ENCODE data around the gene ADGRA1.
A peak's percentile ranks its signal among the peaks of the same experiment; 100 is the strongest.
"Not testable (repeated sequence)": the region's sequence is repeated elsewhere in the genome, so short reads cannot be mapped to it uniquely, and the experiment has no call there.

Gene ADGRA1

GRCh38 chr10:133097961-133098360 lies 10.2 kb downstream of the ADGRA1 start:
- no peak for DNase-seq

GRCh38 chr10:133098426-133099124 lies 10.9 kb downstream of the ADGRA1 start:
- DNase-seq: no peak

- DNase-seq: no peak
These were observed 11.8 kb downstream of the ADGRA1 start for GRCh38 chr10:133099571-133099970.

- DNase-seq: no peak
These were observed 12.5 kb downstream of the ADGRA1 start for GRCh38 chr10:133100186-133100585.

GRCh38 chr10:133100706-133101415 lies 13.1 kb downstream of the ADGRA1 start:
- DNase-seq: peak; percentile 66

- DNase-seq: no peak
These were observed 13.7 kb downstream of the ADGRA1 start for GRCh38 chr10:133101416-133101810.

- DNase-seq: no peak
These were observed 14.8 kb downstream of the ADGRA1 start for GRCh38 chr10:133102415-133103095.

- no peak for DNase-seq
These were observed 15.7 kb downstream of the ADGRA1 start for GRCh38 chr10:133103311-133103910.

GRCh38 chr10:133104068-133104962 lies 16.6 kb downstream of the ADGRA1 start:
- DNase-seq: peak; percentile 47

- no peak for DNase-seq
These were observed 17.4 kb downstream of the ADGRA1 start for GRCh38 chr10:133104963-133105640.

GRCh38 chr10:133105686-133106390 lies 18.1 kb downstream of the ADGRA1 start:
- DNase-seq: no peak

- no peak for DNase-seq
These were observed 18.8 kb downstream of the ADGRA1 start for GRCh38 chr10:133106516-133106915.

- no peak for DNase-seq
These were observed 19.7 kb downstream of the ADGRA1 start for GRCh38 chr10:133107442-133107841.

- no peak for DNase-seq
These were observed 22.0 kb downstream of the ADGRA1 start for GRCh38 chr10:133109711-133110110.

- DNase-seq: no peak
These were observed 22.4 kb downstream of the ADGRA1 start for GRCh38 chr10:133110133-133110532.

GRCh38 chr10:133110609-133111275 lies 23.0 kb downstream of the ADGRA1 start:
- no peak for DNase-seq

GRCh38 chr10:133111640-133112039 lies 23.9 kb downstream of the ADGRA1 start:
- DNase-seq: not testable (repeated sequence)

- DNase-seq: no peak
These were observed 25.6 kb downstream of the ADGRA1 start for GRCh38 chr10:133113146-133113830.

- DNase-seq: no peak
These were observed 26.1 kb downstream of the ADGRA1 start for GRCh38 chr10:133113847-133114246.

GRCh38 chr10:133114251-133114650 lies 26.5 kb downstream of the ADGRA1 start:
- no peak for DNase-seq

Data from retina (tissue), 1 donor.